Measurements from ENCODE around the gene OR2F2. TPM values are rescaled to one million over a fixed set of nuclear protein-coding genes. Genes with fewer than 3 reads are reported as not detected.

OR2F2 gene
- not detected for total RNA-seq

- H3K27ac ChIP-seq = no peak within 1 kb of the TSS
- 37 to 53% methylated on average over 3 of the region's 3 CpGs for WGBS, 2 donors
- no peaks in the 10 kb centered on the region for H3K4me1 ChIP-seq
- no peak within 1 kb of the TSS for H3K4me3 ChIP-seq
- no peaks in the 10 kb centered on the region for H3K36me3 ChIP-seq
- DNase-seq (ENCODE audit: low spot score in 2 of 2) = no peak
- H3K27me3 ChIP-seq = no peaks in the 10 kb centered on the region
- TF ChIP-seq CTCF (IDR thresholded peaks at IDR 0.05) = no peak
- TF ChIP-seq EP300 (IDR thresholded peaks at IDR 0.05) = no peak
- TF ChIP-seq POLR2A (IDR thresholded peaks at IDR 0.05) = no peak
- H3K9me3 ChIP-seq = peaks cover 0 to 18% (median 0%) of the 10 kb centered on the region in 4 donors
Measured at GRCh38 chr7:143934526-143935325, at the start of gene OR2F2. Gene OR2F2, plus strand, starts transcription at chr7:143935233. Its CDS starts 0 bp downstream, at chr7:143935233.

GRCh38 chr7:143885951-143886350 lies 49.1 kb upstream of the OR2F2 start:
- no peak for DNase-seq (ENCODE audit: low spot score in 2 of 2)
- H3K4me3 ChIP-seq = no peak overlapping the region
- WGBS, 2 donors = 39 to 62% methylated on average over 3 of the region's 3 CpGs
- TF ChIP-seq CTCF (IDR thresholded peaks at IDR 0.05) (no peak), EP300 (IDR thresholded peaks at IDR 0.05) (no peak), POLR2A (IDR thresholded peaks at IDR 0.05) (no peak)
- H3K9me3 ChIP-seq = peaks cover 0 to 9% (median 3%) of the 10 kb centered on the region in 4 donors
- H3K36me3 ChIP-seq = peaks cover 0 to 13% (median 0%) of the 10 kb centered on the region in 3 donors
- H3K27ac ChIP-seq = no peak overlapping the region
- H3K27me3 ChIP-seq = no peaks in the 10 kb centered on the region
- peaks cover 0 to 38% (median 8%) of the 10 kb centered on the region in 4 donors for H3K4me1 ChIP-seq

- Histone ChIP-seq H3K9me3 (peaks cover 0 to 16% (median 6%) of the 10 kb centered on the region in 4 donors), H3K27ac (no peak overlapping the region), H3K4me3 (no peak overlapping the region), H3K27me3 (no peaks in the 10 kb centered on the region), H3K36me3 (peaks cover 0 to 13% (median 0%) of the 10 kb centered on the region in 3 donors), H3K4me1 (peaks cover 0 to 32% (median 4%) of the 10 kb centered on the region in 4 donors)
- no peak for TF ChIP-seq POLR2A (IDR thresholded peaks at IDR 0.05)
- no peak for TF ChIP-seq EP300 (IDR thresholded peaks at IDR 0.05)
- no peak for TF ChIP-seq CTCF (IDR thresholded peaks at IDR 0.05)
- no peak for DNase-seq (ENCODE audit: low spot score in 2 of 2)
- 89 to 91% methylated on average over 6 of the region's 6 CpGs for WGBS, 2 donors
Measured at GRCh38 chr7:143886826-143887477, 48.1 kb upstream of the OR2F2 start.

GRCh38 chr7:143889068-143889467 lies 46.0 kb upstream of the OR2F2 start:
- no peak for TF ChIP-seq CTCF (IDR thresholded peaks at IDR 0.05)
- TF ChIP-seq POLR2A (IDR thresholded peaks at IDR 0.05) = no peak
- no peak for TF ChIP-seq EP300 (IDR thresholded peaks at IDR 0.05)
- peaks cover 0 to 28% (median 11%) of the 10 kb centered on the region in 4 donors for H3K9me3 ChIP-seq
- WGBS, 2 donors = 98 to 99% methylated on average over 2 of the region's 2 CpGs
- H3K4me1 ChIP-seq = peaks cover 0 to 24% (median 3%) of the 10 kb centered on the region in 4 donors
- H3K27me3 ChIP-seq = no peaks in the 10 kb centered on the region
- H3K4me3 ChIP-seq = no peak overlapping the region
- peaks cover 0 to 18% (median 0%) of the 10 kb centered on the region in 3 donors for H3K36me3 ChIP-seq
- no peak overlapping the region for H3K27ac ChIP-seq
- no peak for DNase-seq (ENCODE audit: low spot score in 2 of 2)

GRCh38 chr7:143890558-143890957 lies 44.5 kb upstream of the OR2F2 start:
- H3K4me3 ChIP-seq = no peak overlapping the region
- H3K4me1 ChIP-seq = peaks cover 0 to 9% (median 0%) of the 10 kb centered on the region in 4 donors
- no peak for TF ChIP-seq POLR2A (IDR thresholded peaks at IDR 0.05)
- no peak for DNase-seq (ENCODE audit: low spot score in 2 of 2)
- peaks cover 0 to 28% (median 11%) of the 10 kb centered on the region in 4 donors for H3K9me3 ChIP-seq
- peaks cover 0 to 18% (median 0%) of the 10 kb centered on the region in 3 donors for H3K36me3 ChIP-seq
- no peak overlapping the region for H3K27ac ChIP-seq
- WGBS, 2 donors = 96 to 99% methylated on average over 2 of the region's 2 CpGs
- no peaks in the 10 kb centered on the region for H3K27me3 ChIP-seq

Measured in tibial nerve (tissue), 4 donors.